ENCODE data around the gene VSIG4.
"Not testable (repeated sequence)": the region's sequence is repeated elsewhere in the genome, so short reads cannot be mapped to it uniquely, and the experiment has no call there.

VSIG4 gene

GRCh38 chrX:66007851-66008250 lies 32.0 kb downstream of the VSIG4 start:
- DNase-seq (ENCODE audit: low read depth in 2 of 2): no peak

GRCh38 chrX:66005830-66006449 lies 33.9 kb downstream of the VSIG4 start:
- no peak for DNase-seq (ENCODE audit: low read depth in 2 of 2)

DNA sequence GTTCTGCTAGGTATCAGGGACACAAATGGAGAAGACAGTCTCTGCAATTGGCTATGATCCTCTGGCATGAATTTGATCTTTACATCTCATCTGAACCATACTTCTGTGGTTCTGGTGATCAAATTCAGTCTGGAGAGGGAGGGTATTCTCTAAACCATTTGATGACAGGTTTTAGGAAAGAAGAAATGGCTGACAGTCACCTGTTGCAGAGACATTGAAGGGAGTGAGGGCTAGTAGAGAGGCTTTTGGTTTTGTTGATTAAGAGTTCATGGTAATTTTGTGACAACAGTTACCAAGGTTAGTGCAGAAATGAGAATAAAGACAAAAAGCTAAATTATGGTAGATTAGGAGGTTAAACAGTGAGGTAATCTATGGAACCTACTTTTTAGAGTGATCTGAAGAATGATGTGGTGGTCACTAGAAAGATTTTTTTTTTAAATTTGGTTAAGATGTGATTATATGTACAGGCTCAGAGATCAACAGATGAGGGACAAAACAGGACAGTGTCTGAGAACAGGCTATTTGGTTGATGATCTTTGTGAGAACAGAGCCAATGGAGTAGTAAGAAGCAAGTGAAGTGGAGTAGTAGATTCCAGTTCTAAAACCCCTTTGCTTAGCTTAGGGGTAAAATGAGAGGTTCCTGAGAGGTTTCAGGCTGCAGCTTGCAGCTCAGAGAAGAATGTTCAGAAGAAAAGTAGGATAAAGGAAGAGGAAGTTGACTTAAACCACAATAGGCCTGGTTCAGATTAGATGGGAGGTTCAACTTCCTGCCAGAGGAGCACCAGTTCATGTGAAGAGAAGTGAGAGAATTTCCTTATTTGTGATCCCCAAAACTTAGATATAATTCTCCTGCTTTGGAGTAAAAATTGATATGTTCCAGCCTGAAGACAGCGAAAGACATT lies 34.7 kb downstream of the VSIG4 start:
- DNase-seq (ENCODE audit: low read depth in 2 of 2): no peak

DNA sequence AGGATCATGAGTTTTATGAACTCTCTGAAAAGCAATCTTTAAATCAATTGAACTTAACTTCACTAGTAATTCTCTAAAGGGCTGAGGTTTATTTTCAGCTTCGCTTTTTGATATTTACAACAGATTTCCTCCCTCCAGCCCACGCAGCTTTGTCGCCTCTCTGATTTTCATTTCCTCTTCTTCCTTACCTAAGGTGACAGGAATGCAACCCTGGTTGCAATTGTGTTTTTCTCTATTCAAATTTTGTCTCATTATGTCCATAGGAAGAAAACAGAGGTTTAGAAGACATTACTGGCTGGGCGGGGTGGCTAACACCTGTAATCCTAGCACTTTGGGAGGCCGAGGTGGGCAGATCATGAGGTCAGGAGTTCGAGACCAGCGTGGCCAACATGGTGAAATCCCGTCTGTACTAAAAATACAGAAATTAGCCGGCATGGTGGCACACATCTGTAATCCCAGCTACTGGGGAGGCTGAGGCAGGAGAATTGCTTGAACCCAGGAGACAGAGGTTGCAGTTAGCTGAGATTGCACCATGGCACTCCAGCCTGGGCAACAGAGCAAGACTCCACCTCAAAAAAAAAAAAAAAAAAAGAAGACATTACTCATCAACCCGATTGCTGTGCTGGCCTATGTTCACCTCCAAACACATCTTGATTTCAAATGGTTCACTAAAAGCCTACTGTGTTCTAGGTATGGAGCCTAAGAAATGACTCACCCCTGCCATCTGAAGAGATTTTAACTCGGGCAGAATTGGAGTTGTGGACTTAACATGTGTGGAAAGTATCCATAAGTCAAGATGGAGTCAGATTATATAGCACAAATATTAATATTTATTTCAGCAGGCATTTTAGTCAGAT lies 36.8 kb downstream of the VSIG4 start:
- no peak for DNase-seq (ENCODE audit: low read depth in 2 of 2)

- DNase-seq (ENCODE audit: low read depth in 2 of 2): no peak
Measured at GRCh38 chrX:66001596-66001995, 38.3 kb downstream of the VSIG4 start.

DNA sequence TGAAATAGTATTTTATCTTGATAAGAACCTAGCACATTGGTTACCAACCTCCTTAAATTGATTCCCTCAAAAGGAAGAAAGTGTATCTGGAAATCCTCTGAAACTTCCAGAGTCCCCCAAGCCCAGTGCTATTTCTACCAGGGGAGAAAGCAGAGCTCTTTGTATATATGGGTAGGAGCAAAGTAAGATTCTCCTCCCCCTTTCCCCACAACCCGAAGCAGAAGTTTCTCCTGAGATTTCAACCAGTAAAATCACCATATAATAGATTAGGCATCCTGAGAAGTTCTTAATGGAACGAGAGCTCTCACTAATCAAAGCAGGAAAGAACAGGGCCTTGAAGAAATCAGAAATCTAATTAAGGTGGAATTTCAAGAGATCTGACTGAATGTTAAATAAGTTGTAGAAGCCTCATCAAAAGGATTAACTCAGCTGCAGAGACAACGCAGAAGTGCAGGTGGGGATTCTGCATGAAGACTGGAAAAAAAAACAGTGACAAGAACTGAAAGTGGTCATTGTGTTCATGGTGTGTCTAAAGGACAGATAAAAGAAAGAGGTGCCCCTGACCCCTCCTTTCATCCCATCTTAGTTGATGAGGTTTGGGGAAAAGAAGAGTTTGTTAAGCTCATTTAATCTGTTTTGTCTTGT lies 39.1 kb downstream of the VSIG4 start:
- DNase-seq (ENCODE audit: low read depth in 2 of 2): no peak

DNA sequence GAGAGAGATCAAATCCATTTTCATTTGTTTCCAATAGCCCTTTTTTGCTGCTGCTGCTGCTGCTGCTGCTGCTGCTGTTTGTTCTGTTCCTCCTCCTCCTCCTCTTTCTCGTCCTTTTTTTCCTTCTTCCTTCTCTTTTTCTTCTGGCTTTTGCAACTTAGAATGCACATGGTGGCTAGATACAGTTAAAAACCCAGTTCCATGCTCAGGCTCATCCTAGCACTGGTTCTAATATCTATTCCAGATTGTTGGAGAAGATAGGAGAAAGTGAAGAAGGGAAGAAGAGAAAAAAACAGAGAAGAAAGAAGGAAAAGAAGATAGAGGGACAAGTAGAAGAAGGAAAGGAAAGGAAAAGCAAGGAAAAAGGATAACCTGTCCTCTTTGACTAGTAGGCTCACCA lies 39.7 kb downstream of the VSIG4 start:
- DNase-seq (ENCODE audit: low read depth in 2 of 2): no peak

GRCh38 chrX:65999563-66000148 lies 40.2 kb downstream of the VSIG4 start:
- DNase-seq (ENCODE audit: low read depth in 2 of 2): no peak

GRCh38 chrX:65999029-65999562 lies 40.8 kb downstream of the VSIG4 start:
- DNase-seq (ENCODE audit: low read depth in 2 of 2): no peak

DNA sequence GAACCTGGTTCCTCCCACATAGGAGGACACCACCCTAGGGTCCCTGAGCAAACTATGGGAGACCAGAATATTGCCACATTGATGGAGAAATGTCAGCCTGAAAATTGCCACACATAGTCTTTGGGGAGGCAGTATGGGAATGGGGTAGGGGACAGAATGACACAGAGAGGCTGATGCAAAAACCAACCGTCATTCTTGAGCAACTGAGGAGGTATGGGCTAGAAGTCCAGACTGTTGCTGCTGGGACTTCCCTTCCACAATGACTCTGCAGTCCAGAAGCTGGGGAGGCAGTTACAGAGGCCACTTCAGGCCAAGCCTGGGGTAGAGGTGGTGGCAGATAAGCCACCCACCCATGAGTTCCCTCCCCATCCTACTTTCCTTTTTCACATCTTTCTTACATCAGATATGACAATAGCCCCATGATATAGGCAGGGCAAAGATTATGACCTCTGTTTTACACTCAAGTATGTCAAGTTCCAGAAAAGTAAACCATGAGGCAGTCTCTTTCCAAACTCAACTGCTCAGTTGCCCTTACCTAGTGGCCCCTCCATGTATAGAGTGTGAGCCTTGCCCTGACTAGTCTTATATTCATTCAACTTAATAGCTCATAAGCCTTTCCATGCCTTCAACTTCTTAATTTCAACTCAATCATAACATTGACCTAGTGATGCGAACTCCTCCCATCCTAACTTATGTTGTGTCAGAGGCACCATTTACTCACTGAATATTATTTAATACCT lies 41.7 kb downstream of the VSIG4 start:
- DNase-seq (ENCODE audit: low read depth in 2 of 2): no peak

- DNase-seq (ENCODE audit: low read depth in 2 of 2): no peak
Measured at GRCh38 chrX:65994519-65995506, 45.1 kb downstream of the VSIG4 start.

- DNase-seq (ENCODE audit: low read depth in 2 of 2): no peak
Measured at GRCh38 chrX:65993915-65994460, 45.9 kb downstream of the VSIG4 start.

GRCh38 chrX:65993332-65993731 lies 46.5 kb downstream of the VSIG4 start:
- no peak for DNase-seq (ENCODE audit: low read depth in 2 of 2)

GRCh38 chrX:65990702-65991101 lies 49.2 kb downstream of the VSIG4 start:
- DNase-seq (ENCODE audit: low read depth in 2 of 2): no peak

DNA sequence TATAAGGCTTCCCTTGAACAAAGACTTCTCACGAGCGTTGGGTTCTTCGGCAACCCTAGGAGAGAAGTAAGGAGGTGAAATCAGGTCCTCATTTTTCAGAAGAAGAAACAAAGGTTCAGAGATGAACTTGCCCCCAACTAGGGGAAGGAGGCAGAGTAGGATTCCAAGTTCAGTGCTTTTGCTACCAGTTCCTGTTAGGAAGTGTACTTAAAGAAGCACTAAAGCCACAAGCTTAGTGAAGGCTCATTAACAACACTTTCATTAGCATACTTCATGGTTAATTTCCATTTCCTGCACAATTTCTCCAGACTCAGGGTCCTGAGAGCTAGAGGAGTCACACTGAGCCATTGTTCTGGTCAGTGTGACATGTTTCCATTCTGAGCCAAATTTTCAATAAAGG lies 52.1 kb downstream of the VSIG4 start:
- DNase-seq (ENCODE audit: low read depth in 2 of 2): no peak

GRCh38 chrX:65985922-65986588 lies 53.8 kb downstream of the VSIG4 start:
- peak; percentile 6 to 35 for DNase-seq (ENCODE audit: low read depth in 2 of 2)

GRCh38 chrX:65985211-65985610 lies 54.7 kb downstream of the VSIG4 start:
- DNase-seq (ENCODE audit: low read depth in 2 of 2): no peak

DNA sequence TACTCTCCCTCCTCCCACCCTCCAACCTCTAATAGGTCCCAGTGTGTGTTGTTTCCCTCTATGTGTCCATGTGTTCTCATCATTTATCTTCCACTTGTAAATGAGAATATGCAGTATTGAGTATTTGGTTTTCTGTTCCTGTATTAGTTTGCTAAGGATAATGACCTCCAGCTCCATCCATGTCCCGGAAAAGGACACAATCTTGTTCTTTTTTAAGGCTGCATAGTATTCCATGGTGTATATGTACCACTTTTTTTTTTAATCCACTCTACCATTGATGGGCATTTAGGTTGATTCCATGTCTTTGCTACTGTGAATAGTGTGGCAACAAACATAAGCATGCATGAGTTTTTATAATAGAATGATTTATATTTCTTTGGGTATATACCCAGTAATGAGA lies 62.7 kb downstream of the VSIG4 start:
- not testable (repeated sequence) for DNase-seq (ENCODE audit: low read depth in 2 of 2)

Data from activated CD4-positive, alpha-beta T cell treated with anti-CD3 and anti-CD28 coated beads for 24 hours (primary cell).